HG02970 (cell line): ENCODE measurements around the gene CLEC7A.

Experiments used
- ATAC-seq: cut with Tn5 transposase; IDR thresholded peaks from one replicate; pipeline ENCODE4 v1.9.1; 2021; ENCODE audit warnings: mild to moderate bottlenecking, moderate library complexity, moderate number of reproducible peaks; ENCODE audit not compliant: unreplicated experiment, low FRiP score

The CLEC7A gene

GRCh38 chr12:10130042-10130441 lies at the start of gene CLEC7A:
Gene CLEC7A (minus strand): TSS chr12:10130199. CDS start chr12:10130082, 117 bp downstream.
- ATAC-seq = no peak

- ATAC-seq = no peak
Measured at GRCh38 chr12:10179776-10180181, 49.8 kb upstream of the CLEC7A start.

- ATAC-seq = no peak
Measured at GRCh38 chr12:10178821-10179220, 48.8 kb upstream of the CLEC7A start, which contains the start of gene TMEM52B. Gene TMEM52B (plus strand): TSS chr12:10179032. CDS start chr12:10179575, 543 bp downstream.

- no peak for ATAC-seq
Measured at GRCh38 chr12:10175846-10176636, 46.0 kb upstream of the CLEC7A start.

- no peak for ATAC-seq
Measured at GRCh38 chr12:10174986-10175614, 45.1 kb upstream of the CLEC7A start.

GRCh38 chr12:10171973-10172728 lies 42.2 kb upstream of the CLEC7A start, which contains the start of gene OLR1:
Gene OLR1 (minus strand): TSS chr12:10172132. CDS start chr12:10172077, 55 bp downstream.
- no peak for ATAC-seq

- ATAC-seq = no peak
Measured at GRCh38 chr12:10170216-10170615, 40.2 kb upstream of the CLEC7A start.

GRCh38 chr12:10169104-10169503 lies 39.1 kb upstream of the CLEC7A start:
- ATAC-seq = no peak

GRCh38 chr12:10167599-10167998 lies 37.6 kb upstream of the CLEC7A start:
- no peak for ATAC-seq

GRCh38 chr12:10165421-10165820 lies 35.4 kb upstream of the CLEC7A start:
- ATAC-seq = no peak

GRCh38 chr12:10163084-10163483 lies 33.1 kb upstream of the CLEC7A start:
- ATAC-seq = no peak

- ATAC-seq = no peak
Measured at GRCh38 chr12:10160617-10161385, 30.8 kb upstream of the CLEC7A start.

- no peak for ATAC-seq
Measured at GRCh38 chr12:10159280-10159679, 29.3 kb upstream of the CLEC7A start.

- ATAC-seq = no peak
Measured at GRCh38 chr12:10158406-10158805, 28.4 kb upstream of the CLEC7A start.

GRCh38 chr12:10155966-10156365 lies 26.0 kb upstream of the CLEC7A start:
- ATAC-seq = no peak

GRCh38 chr12:10154145-10154496 lies 24.1 kb upstream of the CLEC7A start:
- no peak for ATAC-seq

- no peak for ATAC-seq
Measured at GRCh38 chr12:10153271-10154144, 23.5 kb upstream of the CLEC7A start.

GRCh38 chr12:10151621-10152020 lies 21.6 kb upstream of the CLEC7A start:
- ATAC-seq = no peak

- ATAC-seq = no peak
Measured at GRCh38 chr12:10147714-10148403, 17.9 kb upstream of the CLEC7A start.
